HEK293T (cell line): Measurements from ENCODE around the gene CCDC71L.

Experiments used
- CTCF ChIA-PET: fragments of 350-600 bp; formaldehyde crosslinking; extraction: SDS; loops from one replicate; lab custom pipeline; 2021; ENCODE audit warnings: antibody characterized with exemption, inconsistent platforms; lab: Yijun Ruan, JAX
- POLR2A ChIA-PET: fragments of 350-600 bp; formaldehyde crosslinking; extraction: SDS; loops from one replicate; lab custom pipeline; 2020; ENCODE audit warnings: antibody characterized with exemption, inconsistent platforms; lab: Yijun Ruan, JAX
- DNase-seq: peaks from one replicate; pipeline ENCODE4 v3.0.0; 2012; ENCODE audit warnings: mixed read lengths; ENCODE audit errors: extremely low spot score
- ARNT ChIP-seq: fragments of 450-650 bp; IDR thresholded peaks from 2 replicates; pipeline ENCODE4 v1.6.1; 2017; ENCODE audit warnings: mild to moderate bottlenecking
- BHLHE40 ChIP-seq: fragments of 450-650 bp; IDR thresholded peaks from 2 replicates; pipeline ENCODE4 v1.6.1; 2016; ENCODE audit warnings: mild to moderate bottlenecking, moderate library complexity, borderline replicate concordance
- CTBP1 ChIP-seq: fragments of 450-650 bp; IDR thresholded peaks from 2 replicates; pipeline ENCODE4 v1.6.1; 2016; ENCODE audit warnings: borderline replicate concordance
- ELF4 ChIP-seq: fragments of 450-650 bp; IDR thresholded peaks from 2 replicates; pipeline ENCODE4 v1.6.1; 2017; ENCODE audit warnings: antibody characterized with exemption
- FOXA1 ChIP-seq: fragments of 450-650 bp; IDR thresholded peaks from 2 replicates; pipeline ENCODE4 v1.6.1; 2016; ENCODE audit warnings: mild to moderate bottlenecking
- FOXK2 ChIP-seq: fragments of 450-650 bp; IDR thresholded peaks from 2 replicates; pipeline ENCODE4 v1.6.1; 2016; ENCODE audit warnings: mild to moderate bottlenecking
- FOXM1 ChIP-seq: fragments of 450-650 bp; IDR thresholded peaks from 2 replicates; pipeline ENCODE4 v1.6.1; 2017; ENCODE audit warnings: mild to moderate bottlenecking, borderline replicate concordance
- HDGF ChIP-seq: fragments of 450-650 bp; IDR thresholded peaks from 2 replicates; pipeline ENCODE4 v1.6.1; 2017; ENCODE audit warnings: antibody characterized with exemption, borderline replicate concordance
- L3MBTL2 ChIP-seq: fragments of 450-650 bp; conservative IDR thresholded peaks from 2 replicates; pipeline ENCODE4 v1.6.1; 2016; ENCODE audit warnings: mild to moderate bottlenecking
- LEF1 ChIP-seq: fragments of 450-650 bp; IDR thresholded peaks from 2 replicates; pipeline ENCODE4 v1.6.1; 2017; ENCODE audit warnings: mild to moderate bottlenecking, borderline replicate concordance
- NFRKB ChIP-seq: fragments of 450-650 bp; IDR thresholded peaks from 2 replicates; pipeline ENCODE4 v1.6.1; 2016; ENCODE audit warnings: mild to moderate bottlenecking, moderate library complexity
- SP1 ChIP-seq: fragments of 450-650 bp; IDR thresholded peaks from 2 replicates; pipeline ENCODE4 v1.6.1; 2017
- SUZ12 ChIP-seq: fragments of 450-650 bp; IDR thresholded peaks from 2 replicates; pipeline ENCODE4 v1.6.1; 2016; ENCODE audit warnings: mild to moderate bottlenecking
- TARDBP ChIP-seq: fragments of 450-650 bp; IDR thresholded peaks from 2 replicates; pipeline ENCODE4 v1.6.1; 2016
- ZNF384 ChIP-seq: fragments of 450-650 bp; IDR thresholded peaks from 2 replicates; pipeline ENCODE4 v1.6.1; 2016
- TF ChIP-seq, protein P1 (sequence below): fragments of 450-650 bp; IDR thresholded peaks from 2 replicates; pipeline ENCODE4 v1.6.1; 2016

The CCDC71L gene

GRCh38 chr7:106658316-106659165 is 2.4 kb downstream of the CCDC71L start:
- TF ChIP-seq HDGF (no peak), SP1 (no peak), SUZ12 (no peak)
- ChIA-PET POLR2A (interaction anchor here (1.1 kb wide), 1 partner anchor 62 kb away, joined by 3 read pairs; no protein-coding TSS in a partner anchor), CTCF (interaction anchor here (1.0 kb wide), 1 partner anchor 119 kb away, joined by 3 read pairs; no protein-coding TSS in a partner anchor)
- DNase-seq: no peak

DNA sequence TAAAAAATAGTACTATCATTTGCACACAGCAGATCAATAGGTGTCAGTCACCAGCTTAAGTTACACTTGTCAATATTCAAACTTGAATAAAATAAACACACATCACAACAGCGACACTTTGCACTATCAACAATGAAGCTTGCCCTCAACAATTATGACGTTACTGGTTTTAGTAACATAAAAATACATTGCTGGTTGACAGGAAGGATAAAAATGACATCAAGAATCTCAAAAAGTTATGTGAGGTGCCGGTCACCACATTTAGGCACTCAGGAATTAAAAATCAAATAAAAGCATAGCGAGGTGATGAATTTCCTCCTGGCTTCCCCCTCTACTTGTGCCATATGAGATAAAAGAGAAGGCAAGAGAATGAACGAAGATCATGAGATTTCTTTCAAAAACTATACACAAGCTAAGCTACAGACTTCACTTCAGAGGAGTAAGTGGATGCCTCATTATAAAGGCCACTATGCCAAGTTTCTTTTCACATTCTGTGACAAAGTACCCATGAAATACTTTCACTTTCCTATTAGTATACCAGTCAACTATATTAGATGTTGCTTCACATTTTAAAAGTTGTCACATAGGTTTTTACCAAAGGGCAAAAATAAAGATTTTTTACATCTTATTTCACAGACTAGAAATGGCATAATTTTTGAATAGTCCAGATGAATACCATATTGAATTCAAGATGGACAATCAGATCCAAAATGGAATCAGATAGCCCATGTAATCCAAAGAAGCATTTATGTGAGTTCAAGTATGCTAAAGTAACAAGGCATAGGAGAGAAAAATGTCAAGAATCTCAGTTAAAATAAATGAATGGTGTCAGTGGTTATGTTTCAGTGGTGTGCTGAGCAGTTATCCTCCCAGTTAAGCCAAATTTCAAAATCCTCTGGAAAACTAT is 3.6 kb downstream of the CCDC71L start:
- CTCF ChIA-PET: interaction anchor here (0.6 to 0.7 kb wide), 2 partner anchors 115 to 137 kb away, joined by 3 read pairs; no protein-coding TSS in a partner anchor
- POLR2A ChIA-PET: no interaction called here
- TF ChIP-seq ARNT (no peak), SUZ12 (no peak), LEF1 (no peak), FOXM1 (no peak), TARDBP (no peak), SP1 (no peak)
- TF ChIP-seq, protein P1, sequence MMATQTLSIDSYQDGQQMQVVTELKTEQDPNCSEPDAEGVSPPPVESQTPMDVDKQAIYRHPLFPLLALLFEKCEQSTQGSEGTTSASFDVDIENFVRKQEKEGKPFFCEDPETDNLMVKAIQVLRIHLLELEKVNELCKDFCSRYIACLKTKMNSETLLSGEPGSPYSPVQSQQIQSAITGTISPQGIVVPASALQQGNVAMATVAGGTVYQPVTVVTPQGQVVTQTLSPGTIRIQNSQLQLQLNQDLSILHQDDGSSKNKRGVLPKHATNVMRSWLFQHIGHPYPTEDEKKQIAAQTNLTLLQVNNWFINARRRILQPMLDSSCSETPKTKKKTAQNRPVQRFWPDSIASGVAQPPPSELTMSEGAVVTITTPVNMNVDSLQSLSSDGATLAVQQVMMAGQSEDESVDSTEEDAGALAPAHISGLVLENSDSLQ: no peak
- DNase-seq: no peak

DNA sequence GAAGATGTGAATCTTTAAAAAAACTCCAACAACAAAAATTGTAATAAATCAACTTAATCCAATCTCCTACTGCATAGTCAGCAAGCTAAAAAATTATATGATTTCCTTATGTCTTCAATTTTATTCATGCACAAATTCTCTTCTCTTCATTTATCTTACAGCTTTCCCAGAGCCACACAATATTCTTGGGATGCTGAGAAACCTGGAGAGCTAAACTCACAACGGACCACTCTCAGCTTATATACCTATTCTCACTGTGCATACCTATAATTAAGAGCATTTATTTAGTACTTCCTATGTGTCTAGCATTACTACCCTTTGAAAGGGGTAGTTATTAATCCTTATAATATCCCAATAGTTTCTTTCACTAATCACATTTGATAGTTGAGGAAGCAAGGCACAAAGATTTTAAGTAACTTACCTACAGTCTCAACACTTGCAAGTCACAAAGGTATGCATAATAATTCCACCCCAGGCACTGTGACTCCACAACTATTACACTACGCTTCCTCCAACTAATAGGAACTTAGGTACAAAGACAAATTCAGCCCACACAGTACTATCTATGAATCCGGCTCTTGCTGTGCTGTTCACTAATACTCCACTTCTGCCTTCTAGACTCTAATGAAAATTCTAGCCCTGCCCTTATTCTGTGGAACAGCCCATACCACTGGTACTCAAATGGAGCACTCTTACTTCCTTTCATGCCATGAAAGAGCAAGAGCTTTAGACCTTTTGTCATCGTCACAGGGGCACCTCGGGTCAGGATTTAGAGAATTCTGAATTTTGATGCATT is 5.1 kb downstream of the CCDC71L start:
- ChIA-PET POLR2A (no interaction called here), CTCF (interaction anchor here (1.2 to 1.8 kb wide), 2 partner anchors 113 to 479 kb away, joined by 3 to 6 read pairs; no protein-coding TSS in a partner anchor)
- no peak for DNase-seq
- TF ChIP-seq FOXA1: no peak
- TF ChIP-seq ZNF384: no peak
- TF ChIP-seq FOXM1: no peak
- no peak for TF ChIP-seq LEF1
- no peak for TF ChIP-seq L3MBTL2
- no peak for TF ChIP-seq BHLHE40
- no peak for TF ChIP-seq ARNT
- TF ChIP-seq, protein P1: no peak
- no peak for TF ChIP-seq SUZ12
- TF ChIP-seq TARDBP: no peak
- TF ChIP-seq SP1: no peak
- TF ChIP-seq HDGF: no peak
- no peak for TF ChIP-seq CTBP1
- no peak for TF ChIP-seq ELF4
- no peak for TF ChIP-seq NFRKB

- TF ChIP-seq ZNF384 (no peak), CTBP1 (no peak), ELF4 (no peak)
- ChIA-PET CTCF (interaction anchor here (0.6 kb wide), 1 partner anchor 299 kb away, joined by 3 read pairs; no protein-coding TSS in a partner anchor), POLR2A (interaction anchor here (1.1 kb wide), 1 partner anchor 369 kb away, joined by 3 read pairs; the partner anchor contains the start of gene NAMPT)
- DNase-seq: no peak
Measured at GRCh38 chr7:106653488-106653887, 7.5 kb downstream of the CCDC71L start.

- ChIA-PET CTCF (no interaction called here), POLR2A (no interaction called here)
- TF ChIP-seq ARNT: no peak
- no peak for TF ChIP-seq FOXM1
- TF ChIP-seq FOXK2: no peak
- TF ChIP-seq SUZ12: no peak
- TF ChIP-seq, protein P1: no peak
- no peak for TF ChIP-seq CTBP1
- TF ChIP-seq L3MBTL2: no peak
- TF ChIP-seq BHLHE40: no peak
- no peak for DNase-seq
Measured at GRCh38 chr7:106652909-106653308, 8.0 kb downstream of the CCDC71L start.
